DMS 273 treated with DMSO at 0.1 percent for 48 hours (cell line): Measurements from ENCODE around the gene CYP24A1.
A peak's percentile ranks its signal among the peaks of the same experiment; 100 is the strongest.

Experiments
- DNase-seq: peaks from one replicate; lab custom pipeline; 2025; lab: John Stamatoyannopoulos, UW

The CYP24A1 gene

GRCh38 chr20:54173653-54174456 lies at the start of gene CYP24A1:
CYP24A1 (minus strand) TSS chr20:54173986; CDS start chr20:54173579, 407 bp downstream.
- no peak for DNase-seq

GRCh38 chr20:54223285-54223684 lies 49.5 kb upstream of the CYP24A1 start:
- no peak for DNase-seq

- no peak for DNase-seq
Measured at GRCh38 chr20:54221996-54222890, 48.5 kb upstream of the CYP24A1 start.

GRCh38 chr20:54221353-54221752 lies 47.6 kb upstream of the CYP24A1 start:
- DNase-seq: no peak

GRCh38 chr20:54220722-54221121 lies 46.9 kb upstream of the CYP24A1 start:
- DNase-seq: no peak

- no peak for DNase-seq
Measured at GRCh38 chr20:54219751-54220426, 46.1 kb upstream of the CYP24A1 start.

GRCh38 chr20:54218470-54218869 lies 44.7 kb upstream of the CYP24A1 start:
- no peak for DNase-seq

GRCh38 chr20:54217762-54218161 lies 44.0 kb upstream of the CYP24A1 start:
- no peak for DNase-seq

- no peak for DNase-seq
Measured at GRCh38 chr20:54215157-54215789, 41.5 kb upstream of the CYP24A1 start.

GRCh38 chr20:54214566-54214965 lies 40.8 kb upstream of the CYP24A1 start:
- DNase-seq: no peak

- DNase-seq: no peak
Measured at GRCh38 chr20:54212871-54213270, 39.1 kb upstream of the CYP24A1 start.

- DNase-seq: no peak
Measured at GRCh38 chr20:54212226-54212625, 38.4 kb upstream of the CYP24A1 start.

- no peak for DNase-seq
Measured at GRCh38 chr20:54209216-54209813, 35.5 kb upstream of the CYP24A1 start.

GRCh38 chr20:54208548-54209176 lies 34.9 kb upstream of the CYP24A1 start:
- no peak for DNase-seq

GRCh38 chr20:54207743-54208547 lies 34.2 kb upstream of the CYP24A1 start, which contains the start of gene PFDN4:
PFDN4 (plus strand) TSS chr20:54208087; CDS start chr20:54208101, 14 bp downstream.
- peak; percentile 64 for DNase-seq

GRCh38 chr20:54207053-54207742 lies 33.4 kb upstream of the CYP24A1 start:
- DNase-seq: no peak

- no peak for DNase-seq
Measured at GRCh38 chr20:54205450-54205849, 31.7 kb upstream of the CYP24A1 start.

GRCh38 chr20:54204481-54204880 lies 30.7 kb upstream of the CYP24A1 start:
- DNase-seq: no peak

- no peak for DNase-seq
Measured at GRCh38 chr20:54204063-54204462, 30.3 kb upstream of the CYP24A1 start.
